Loucy (cell line): ENCODE data around the gene C10orf71.

Source experiments
- CTCF ChIP-seq: fragments of 200-600 bp; sonication (generic); conservative IDR thresholded peaks from 2 replicates; pipeline ENCODE4 v1.5.1; 2014; ENCODE audit warnings: mild to moderate bottlenecking, antibody characterized with exemption, low read length
- EZH2phosphoT487 ChIP-seq: fragments of 200-600 bp; IDR thresholded peaks from 2 replicates; pipeline ENCODE4 v1.6.1; 2018; ENCODE audit warnings: antibody characterized with exemption, mild to moderate bottlenecking, moderate library complexity, borderline replicate concordance

GRCh38 chr10:49319206-49319605 is 20.2 kb downstream of the C10orf71 start:
- no peak for TF ChIP-seq CTCF
- TF ChIP-seq EZH2phosphoT487 = no peak
